ENCODE measurements around the gene SEC61A1. TPM values are rescaled to one million over a fixed set of nuclear protein-coding genes. Genes with fewer than 3 reads are reported as not detected.

SEC61A1 gene
- total RNA-seq, 2 experiments from 2014 or later: 113 to 123 TPM

DNA sequence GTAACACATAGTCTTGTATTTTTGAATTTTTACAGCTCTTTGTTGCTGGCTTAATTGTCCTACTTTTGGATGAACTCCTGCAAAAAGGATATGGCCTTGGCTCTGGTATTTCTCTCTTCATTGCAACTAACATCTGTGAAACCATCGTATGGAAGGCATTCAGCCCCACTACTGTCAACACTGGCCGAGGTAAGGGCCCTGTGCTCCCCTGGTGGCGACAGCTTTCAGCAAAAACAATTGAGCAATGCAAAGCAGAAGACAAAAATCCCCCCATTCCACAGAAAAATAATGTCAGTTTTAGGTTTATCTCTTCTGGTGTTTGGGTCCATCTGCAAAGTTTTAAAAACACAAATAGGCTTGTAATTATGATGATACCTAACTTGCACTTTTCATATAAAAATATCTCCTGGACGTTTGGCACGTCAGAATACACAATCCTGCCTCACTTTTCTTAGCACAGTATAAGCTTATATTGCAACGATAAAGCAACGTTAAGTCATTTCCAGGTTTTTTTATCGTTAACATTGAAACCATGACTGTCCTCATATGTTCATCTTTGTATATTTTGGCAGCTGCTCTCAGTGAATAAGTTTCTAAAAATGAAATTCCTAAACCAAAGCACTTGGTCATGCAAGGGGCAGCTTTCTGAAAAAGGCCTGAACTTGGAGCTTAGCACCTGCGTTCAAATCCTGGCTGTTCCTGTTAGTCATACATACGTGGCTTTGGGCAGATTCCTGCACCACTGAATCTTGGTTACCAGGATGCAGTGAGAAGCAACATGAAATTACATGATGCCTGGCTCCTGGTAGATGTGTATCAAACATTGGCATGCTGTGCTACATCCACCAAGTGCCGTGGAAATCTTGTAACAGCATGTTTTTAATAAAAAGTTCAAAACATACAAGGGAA, 8.5 kb downstream of the SEC61A1 start:
- no peak overlapping the region for H3K4me3 Mint-ChIP-seq
- DNase-seq: no peak
- ChIA-PET CTCF (interaction anchor here (1.0 to 1.7 kb wide), 3 partner anchors 9 to 39 kb away, joined by 4 to 7 read pairs (median 6); no protein-coding TSS in a partner anchor), POLR2A (no interaction called here)
- peaks cover under 1% of the 10 kb centered on the region for H3K4me1 Mint-ChIP-seq
- ATAC-seq: no peak
- no peaks in the 10 kb centered on the region for H3K27me3 Mint-ChIP-seq
- peaks cover 71% of the 10 kb centered on the region for H3K36me3 Mint-ChIP-seq (ENCODE audit: low read depth)
- intact Hi-C loops (cut with DNase I, micrococcal nuclease): no loop called here
- no peaks in the 10 kb centered on the region for H3K9me3 Mint-ChIP-seq (ENCODE audit: low read depth)
- no peak overlapping the region for H3K27ac Mint-ChIP-seq

DNA sequence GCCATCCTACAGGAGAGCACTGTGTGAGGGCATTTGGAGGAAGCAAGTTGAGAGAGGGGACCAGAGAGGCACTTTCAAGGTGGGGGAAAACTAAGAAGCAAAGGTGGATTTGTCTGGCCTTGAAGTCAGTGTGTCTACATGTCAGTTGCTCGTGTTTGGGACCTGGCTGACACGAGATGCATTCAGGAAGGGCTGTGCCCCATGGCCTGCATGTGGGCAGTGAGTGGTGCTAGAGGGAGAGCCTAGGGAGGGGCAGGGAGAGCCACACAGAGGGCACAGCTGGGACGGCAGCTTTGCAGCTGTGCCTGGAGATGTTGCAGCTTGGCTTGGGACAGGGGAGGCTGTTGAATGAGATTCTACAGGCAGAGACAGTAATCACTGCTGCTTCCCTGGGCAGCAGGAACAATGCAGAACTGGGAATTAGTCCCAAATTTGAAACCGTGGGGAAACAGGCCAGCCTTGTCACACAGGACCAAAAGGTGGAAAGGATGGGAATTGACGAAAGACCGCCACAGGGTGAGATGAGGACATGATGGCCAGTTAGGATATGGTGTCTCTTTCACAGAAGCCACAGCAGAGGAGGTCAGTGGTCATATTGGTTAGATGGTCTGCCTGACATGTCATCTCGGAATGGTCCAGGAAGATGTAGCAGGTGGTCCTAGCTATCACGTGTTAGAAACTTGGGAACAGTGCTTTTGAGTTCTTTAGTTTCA, 10.0 kb downstream of the SEC61A1 start:
- Mint-ChIP-seq H3K4me1 (no peaks in the 10 kb centered on the region), H3K27ac (peak overlapping the region; percentile 0), H3K4me3 (no peak overlapping the region), H3K36me3 (ENCODE audit: low read depth) (peaks cover 74% of the 10 kb centered on the region), H3K27me3 (no peaks in the 10 kb centered on the region), H3K9me3 (ENCODE audit: low read depth) (no peaks in the 10 kb centered on the region)
- intact Hi-C loops (cut with DNase I, micrococcal nuclease): no loop called here
- no peak for ATAC-seq
- ChIA-PET CTCF (no interaction called here), POLR2A (no interaction called here)
- DNase-seq: no peak

DNA sequence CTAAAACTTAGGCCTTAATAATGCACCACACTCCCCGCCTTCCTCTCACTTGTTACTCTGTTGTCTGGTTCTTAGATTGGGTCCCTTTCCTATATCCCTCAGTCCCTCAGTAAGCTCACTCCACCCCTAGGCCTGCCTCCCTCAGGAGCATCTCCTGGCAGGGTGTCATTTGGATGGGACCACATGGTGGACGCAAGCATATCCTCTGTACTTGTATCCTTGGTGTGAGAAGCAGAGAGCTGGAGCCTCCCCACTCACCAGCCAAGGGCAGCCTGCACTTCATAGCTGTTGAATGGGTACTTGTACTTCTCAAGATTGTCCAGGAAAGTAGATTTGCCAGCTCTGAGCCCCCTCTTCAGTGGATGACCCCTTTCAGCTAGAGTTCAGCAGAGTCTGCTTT, 11.6 kb downstream of the SEC61A1 start:
- ChIA-PET POLR2A (interaction anchor here (0.8 kb wide), 1 partner anchor 10 kb away, joined by 3 read pairs; no protein-coding TSS in a partner anchor), CTCF (interaction anchor here (0.7 kb wide), 2 partner anchors 211 to 214 kb away, joined by 3 read pairs; no protein-coding TSS in a partner anchor)
- Mint-ChIP-seq H3K27me3 (no peaks in the 10 kb centered on the region), H3K9me3 (ENCODE audit: low read depth) (no peaks in the 10 kb centered on the region), H3K4me3 (no peak overlapping the region), H3K27ac (peak overlapping the region; percentile 75), H3K36me3 (ENCODE audit: low read depth) (peaks cover 79% of the 10 kb centered on the region), H3K4me1 (no peaks in the 10 kb centered on the region)
- DNase-seq (no peak), ATAC-seq (no peak)
- intact Hi-C loops (cut with DNase I, micrococcal nuclease): no loop called here

- H3K4me3 Mint-ChIP-seq: no peak overlapping the region
- ATAC-seq (no peak), DNase-seq (no peak)
- H3K27ac Mint-ChIP-seq: no peak overlapping the region
- H3K9me3 Mint-ChIP-seq (ENCODE audit: low read depth): no peaks in the 10 kb centered on the region
- POLR2A ChIA-PET: interaction anchor here (0.6 kb wide), 1 partner anchor 11 kb away, joined by 3 read pairs; no protein-coding TSS in a partner anchor
- H3K36me3 Mint-ChIP-seq (ENCODE audit: low read depth): peaks cover 72% of the 10 kb centered on the region
- CTCF ChIA-PET: interaction anchor here (1.1 to 1.5 kb wide), 2 partner anchors 12 to 42 kb away, joined by 3 to 5 read pairs; no protein-coding TSS in a partner anchor
- intact Hi-C loops (cut with DNase I, micrococcal nuclease): no loop called here
- no peaks in the 10 kb centered on the region for H3K27me3 Mint-ChIP-seq
- no peaks in the 10 kb centered on the region for H3K4me1 Mint-ChIP-seq
These were observed 12.7 kb downstream of the SEC61A1 start for GRCh38 chr3:128064962-128065361.

- H3K36me3 Mint-ChIP-seq (ENCODE audit: low read depth): peaks cover 68% of the 10 kb centered on the region
- H3K9me3 Mint-ChIP-seq (ENCODE audit: low read depth): no peaks in the 10 kb centered on the region
- intact Hi-C loops (cut with DNase I, micrococcal nuclease): no loop called here
- H3K4me1 Mint-ChIP-seq: no peaks in the 10 kb centered on the region
- DNase-seq: no peak
- ChIA-PET POLR2A (no interaction called here), CTCF (interaction anchor here (1.1 to 3.9 kb wide), 4 partner anchors 8 to 41 kb away, joined by 3 to 12 read pairs (median 6); no protein-coding TSS in a partner anchor)
- H3K27me3 Mint-ChIP-seq: no peaks in the 10 kb centered on the region
- H3K4me3 Mint-ChIP-seq: no peak overlapping the region
- no peak overlapping the region for H3K27ac Mint-ChIP-seq
- ATAC-seq: no peak
These were observed 13.9 kb downstream of the SEC61A1 start for GRCh38 chr3:128066114-128066513.

- H3K27ac Mint-ChIP-seq: no peak overlapping the region
- CTCF ChIA-PET: interaction anchor here (0.8 to 3.9 kb wide), 3 partner anchors 10 to 13 kb away, joined by 3 to 12 read pairs (median 5); no protein-coding TSS in a partner anchor
- H3K36me3 Mint-ChIP-seq (ENCODE audit: low read depth): peaks cover 63% of the 10 kb centered on the region
These were observed 14.4 kb downstream of the SEC61A1 start for GRCh38 chr3:128066676-128067075.

GRCh38 chr3:128067489-128067888, 15.3 kb downstream of the SEC61A1 start:
- ChIA-PET CTCF (interaction anchor here (0.7 to 3.9 kb wide), 5 partner anchors 11 to 66 kb away, joined by 3 to 12 read pairs (median 7); no protein-coding TSS in a partner anchor), POLR2A (no interaction called here)
- H3K4me3 Mint-ChIP-seq: no peak overlapping the region
- no peaks in the 10 kb centered on the region for H3K4me1 Mint-ChIP-seq
- ATAC-seq: no peak
- H3K36me3 Mint-ChIP-seq (ENCODE audit: low read depth): peaks cover 57% of the 10 kb centered on the region
- intact Hi-C loops (cut with DNase I, micrococcal nuclease): no loop called here
- H3K9me3 Mint-ChIP-seq (ENCODE audit: low read depth): no peaks in the 10 kb centered on the region
- no peak for DNase-seq
- no peak overlapping the region for H3K27ac Mint-ChIP-seq
- H3K27me3 Mint-ChIP-seq: no peaks in the 10 kb centered on the region

More at GRCh38 chr3:128066676-128067075, 14.4 kb downstream of the SEC61A1 start:
- ATAC-seq (no peak), DNase-seq (no peak)
- POLR2A ChIA-PET: no interaction called here
- Mint-ChIP-seq H3K27me3 (no peaks in the 10 kb centered on the region), H3K9me3 (ENCODE audit: low read depth) (no peaks in the 10 kb centered on the region), H3K4me3 (no peak overlapping the region), H3K4me1 (no peaks in the 10 kb centered on the region)
- intact Hi-C loops (cut with DNase I, micrococcal nuclease): no loop called here

- CTCF ChIA-PET: interaction anchor here (0.7 to 3.9 kb wide), 4 partner anchors 11 to 294 kb away, joined by 3 to 12 read pairs (median 8); no protein-coding TSS in a partner anchor
- Mint-ChIP-seq H3K27me3 (no peaks in the 10 kb centered on the region), H3K27ac (peak overlapping the region; percentile 33), H3K36me3 (ENCODE audit: low read depth) (peaks cover 53% of the 10 kb centered on the region), H3K4me1 (no peaks in the 10 kb centered on the region), H3K4me3 (no peak overlapping the region), H3K9me3 (ENCODE audit: low read depth) (no peaks in the 10 kb centered on the region)
- intact Hi-C loops (cut with DNase I, micrococcal nuclease): no loop called here
- POLR2A ChIA-PET: no interaction called here
- ATAC-seq (peak; percentile 76), DNase-seq (peak; percentile 50)
These were observed 16.0 kb downstream of the SEC61A1 start for GRCh38 chr3:128068156-128068620.

DNA sequence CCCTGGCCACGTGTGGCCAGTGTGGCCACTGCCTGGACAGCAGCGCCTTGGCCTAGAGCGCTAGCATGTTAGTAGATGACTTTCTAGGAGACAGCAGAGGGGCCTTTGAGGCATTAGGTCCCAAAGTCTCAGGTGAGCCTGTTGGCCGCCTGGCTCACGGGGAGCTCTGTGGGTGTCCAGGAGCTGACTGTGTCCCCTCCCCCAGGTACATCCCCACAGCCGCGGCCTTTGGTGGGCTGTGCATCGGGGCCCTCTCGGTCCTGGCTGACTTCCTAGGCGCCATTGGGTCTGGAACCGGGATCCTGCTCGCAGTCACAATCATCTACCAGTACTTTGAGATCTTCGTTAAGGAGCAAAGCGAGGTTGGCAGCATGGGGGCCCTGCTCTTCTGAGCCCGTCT, 17.0 kb downstream of the SEC61A1 start:
- no peaks in the 10 kb centered on the region for H3K9me3 Mint-ChIP-seq (ENCODE audit: low read depth)
- ChIA-PET CTCF (interaction anchor here (0.7 to 3.9 kb wide), 5 partner anchors 8 to 64 kb away, joined by 4 to 12 read pairs (median 7); no protein-coding TSS in a partner anchor), POLR2A (no interaction called here)
- ATAC-seq (no peak), DNase-seq (no peak)
- H3K36me3 Mint-ChIP-seq (ENCODE audit: low read depth): peaks cover 44% of the 10 kb centered on the region
- H3K27ac Mint-ChIP-seq: no peak overlapping the region
- intact Hi-C loops (cut with DNase I, micrococcal nuclease): no loop called here
- H3K27me3 Mint-ChIP-seq: no peaks in the 10 kb centered on the region
- H3K4me1 Mint-ChIP-seq: peaks cover 4% of the 10 kb centered on the region
- no peak overlapping the region for H3K4me3 Mint-ChIP-seq

DNA sequence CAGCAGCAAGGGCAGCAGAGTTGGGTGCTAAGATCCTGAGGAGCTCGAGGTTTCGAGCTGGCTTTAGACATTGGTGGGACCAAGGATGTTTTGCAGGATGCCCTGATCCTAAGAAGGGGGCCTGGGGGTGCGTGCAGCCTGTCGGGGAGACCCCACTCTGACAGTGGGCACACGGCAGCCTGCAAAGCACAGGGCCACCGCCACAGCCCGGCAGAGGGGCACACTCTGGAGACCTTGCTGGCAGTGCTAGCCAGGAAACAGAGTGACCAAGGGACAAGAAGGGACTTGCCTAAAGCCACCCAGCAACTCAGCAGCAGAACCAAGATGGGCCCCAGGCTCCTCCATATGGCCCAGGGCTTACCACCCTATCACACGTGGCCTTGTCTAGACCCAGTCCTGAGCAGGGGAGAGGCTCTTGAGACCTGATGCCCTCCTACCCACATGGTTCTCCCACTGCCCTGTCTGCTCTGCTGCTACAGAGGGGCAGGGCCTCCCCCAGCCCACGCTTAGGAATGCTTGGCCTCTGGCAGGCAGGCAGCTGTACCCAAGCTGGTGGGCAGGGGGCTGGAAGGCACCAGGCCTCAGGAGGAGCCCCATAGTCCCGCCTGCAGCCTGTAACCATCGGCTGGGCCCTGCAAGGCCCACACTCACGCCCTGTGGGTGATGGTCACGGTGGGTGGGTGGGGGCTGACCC, 18.8 kb downstream of the SEC61A1 start:
- intact Hi-C loops (cut with DNase I, micrococcal nuclease): loop anchor here in 1 of 2 experiments (10.0 kb wide), 1 partner anchor 534 kb away; no protein-coding TSS in a partner anchor
- H3K27me3 Mint-ChIP-seq: no peaks in the 10 kb centered on the region
- H3K9me3 Mint-ChIP-seq (ENCODE audit: low read depth): no peaks in the 10 kb centered on the region
- H3K36me3 Mint-ChIP-seq (ENCODE audit: low read depth): peaks cover 37% of the 10 kb centered on the region
- no peak overlapping the region for H3K27ac Mint-ChIP-seq
- no peak overlapping the region for H3K4me3 Mint-ChIP-seq
- DNase-seq: no peak
- POLR2A ChIA-PET: no interaction called here
- no peak for ATAC-seq
- CTCF ChIA-PET: interaction anchor here (2.1 to 2.2 kb wide), 2 partner anchors 10 to 18 kb away, joined by 7 read pairs; no protein-coding TSS in a partner anchor
- peaks cover 16% of the 10 kb centered on the region for H3K4me1 Mint-ChIP-seq

All from activated CD4-positive, alpha-beta T cell treated with anti-CD3 and anti-CD28 coated beads for 36 hours (primary cell).